GM12878 (cell line): Measurements from ENCODE around the gene TNNT3. TPM values are rescaled to one million over a fixed set of nuclear protein-coding genes. Genes with fewer than 3 reads are reported as not detected.
"Not testable (repeated sequence)": the region's sequence is repeated elsewhere in the genome, so short reads cannot be mapped to it uniquely, and the experiment has no call there.

Source experiments
- ATAC-seq: fragments of 200-7000 bp; cut with Tn5 transposase; 3 replicates; pipeline ENCODE4 v1.9.1; 2020; ENCODE audit warnings: mild to moderate bottlenecking, moderate library complexity
- BruUV-seq: library from RNA; stranded (reverse); fragments of 400-500 nt; replicated peaks from 2 replicates; lab custom pipeline; 2021; lab: Mats Ljungman, UMichigan
- CTCF ChIA-PET: fragments of 300-600 bp; sonication (Branson Sonifier 250); formaldehyde crosslinking; extraction: SDS; loops from one replicate; lab custom pipeline; 2021; ENCODE audit warnings: inconsistent platforms; lab: Yijun Ruan, JAX
- POLR2A ChIA-PET: fragments of 350-600 bp; formaldehyde crosslinking; extraction: SDS; loops from one replicate; lab custom pipeline; 2021; ENCODE audit warnings: inconsistent platforms; lab: Charles Lee
- RAD21 ChIA-PET: fragments of 300-600 bp; sonication (Branson Sonifier 250); formaldehyde crosslinking; loops from one replicate; lab custom pipeline; 2023; ENCODE audit warnings: antibody characterized with exemption; ENCODE audit not compliant: unreplicated experiment; lab: Charles Lee
- SMC1A ChIA-PET: fragments of 300-600 bp; sonication (Branson Sonifier 250); formaldehyde crosslinking; loops from one replicate; lab custom pipeline; 2023; ENCODE audit not compliant: unreplicated experiment, uncharacterized antibody; lab: Charles Lee
- DNase-seq: peaks from one replicate; pipeline ENCODE4 v3.0.0-alpha.2; 2011; ENCODE audit warnings: low read depth, low spot score
- FAIRE-seq: peaks from 3 replicates; lab custom pipeline; 2011; peaks lifted over from hg19 to GRCh38; lab: Jason Lieb, UNC
- H2AFZ ChIP-seq: 2 replicates; pipeline ENCODE4 v1.6.0; 2011; ENCODE audit warnings: low read depth, low read length, control low read depth; ENCODE audit not compliant: control insufficient read depth
- H3K27ac ChIP-seq: 2 replicates; pipeline ENCODE4 v1.5.1; 2011; ENCODE audit warnings: control low read depth; ENCODE audit not compliant: control insufficient read depth, insufficient read depth
- H3K27me3 ChIP-seq, 2 experiments: replicated peaks in 1 of 2; 2 replicates each; pipeline versions ENCODE4 v1.6.0 to v1.6.1; 2011; ENCODE audit warnings: low read length in 1 of 2; ENCODE audit not compliant: control insufficient read depth in 2 of 2, insufficient read depth in 2 of 2
- H3K36me3 ChIP-seq, 2 experiments: 2 replicates each; pipeline ENCODE4 v1.5.1; 2011; ENCODE audit warnings: low read length in 1 of 2; ENCODE audit not compliant: control insufficient read depth in 2 of 2, insufficient read depth in 2 of 2
- H3K4me1 ChIP-seq: 2 replicates; pipeline ENCODE4 v1.6.1; 2011; ENCODE audit warnings: mild to moderate bottlenecking, low read length, moderate library complexity, mixed read lengths; ENCODE audit not compliant: control insufficient read depth, insufficient read depth
- H3K4me2 ChIP-seq: 2 replicates; pipeline ENCODE4 v1.6.0; 2011; ENCODE audit warnings: control low read depth; ENCODE audit not compliant: control insufficient read depth, insufficient read depth
- H3K4me3 ChIP-seq: fragments of 200-600 bp; sonication (generic); 2 replicates; pipeline ENCODE4 v1.5.1; 2016
- H3K79me2 ChIP-seq: 2 replicates; pipeline ENCODE4 v1.6.0; 2011; ENCODE audit warnings: low read length; ENCODE audit not compliant: control insufficient read depth, insufficient read depth
- H3K9ac ChIP-seq: 2 replicates; pipeline ENCODE4 v1.8.0; 2011; ENCODE audit warnings: low read length, control low read depth, mixed read lengths; ENCODE audit not compliant: control insufficient read depth, insufficient read depth
- H3K9me3 ChIP-seq: replicated peaks from 3 replicates; pipeline ENCODE4 v1.5.1; 2011; ENCODE audit warnings: mild to moderate bottlenecking, low read length; ENCODE audit not compliant: control insufficient read depth, insufficient read depth
- H4K20me1 ChIP-seq: 2 replicates; pipeline ENCODE4 v1.6.0; 2011; ENCODE audit not compliant: control insufficient read depth, insufficient read depth
- WGBS: methylation state at CpG from one replicate; pipeline ENCODE4 v1.1.6; 2016; ENCODE audit warnings: low lambda C conversion rate; ENCODE audit not compliant: insufficient replicate concordance, insufficient coverage; ENCODE audit errors: missing lambda C conversion rate; 5-methylcytosine and 5-hydroxymethylcytosine counted together
- in situ Hi-C: fragments of 300-500 bp; cut with MboI; formaldehyde crosslinking; loops from 9 replicates; pipeline ENCODE4 v1.14.3; 2018; ENCODE audit warnings: mixed read lengths
- intact Hi-C: fragments of 100-400 bp; cut with micrococcal nuclease; formaldehyde crosslinking; loops from one replicate; pipeline ENCODE4 v1.14.2; 2022; ENCODE audit not compliant: unreplicated experiment
- polyA plus RNA-seq, 11 experiments: library from polyadenylated mRNA; depleted of rRNA in 4 of 11; unstranded in 6 of 11; stranded (reverse) in 5 of 11; fragments of >200 nt; fragmentation: Nextera tagmentation in 4 of 11; fragmentation: Illumina TruSeq in 1 of 11; extraction: Ambion mirVana in 4 of 11; extraction: Trizol in 1 of 11; gene quantifications; 1 replicate in 1 of 11; 2 replicates in 10 of 11; pipeline versions ENCODE4 v1.2.1 to v1.2.3, GENCODE V29; 2011 to 2016; ENCODE audit warnings: inconsistent platforms in 2 of 11, missing spikeins in 2 of 11, low read depth in 1 of 11
- total RNA-seq, 4 experiments: library from RNA; depleted of rRNA in 3 of 4; stranded (reverse); fragments of >200 nt in 3 of 4; fragmentation: Illumina TruSeq in 1 of 4; extraction: Trizol in 1 of 4; gene quantifications; 2 replicates each; pipeline versions ENCODE4 v1.2.1 to v1.2.3, GENCODE V29; 2013 to 2021
- TF ChIP-seq, protein P1 (sequence below): IDR thresholded peaks from 2 replicates; pipeline ENCODE4 v1.6.1; 2011; ENCODE audit warnings: borderline replicate concordance, low read depth, mild to moderate bottlenecking, moderate library complexity, low read length; ENCODE audit not compliant: insufficient read depth, poor library complexity, severe bottlenecking
- TF ChIP-seq, protein P2 (sequence below): IDR thresholded peaks from 2 replicates; pipeline ENCODE4 v1.6.1; 2012; ENCODE audit warnings: low read length, inconsistent platforms

TNNT3 gene
- total and polyA plus RNA-seq, 10 of the 15 experiments (the other 5 are each of a cell fraction or from before 2014, with no cell fraction given), result 0.40 to 0.50 TPM; not detected in 8

DNA sequence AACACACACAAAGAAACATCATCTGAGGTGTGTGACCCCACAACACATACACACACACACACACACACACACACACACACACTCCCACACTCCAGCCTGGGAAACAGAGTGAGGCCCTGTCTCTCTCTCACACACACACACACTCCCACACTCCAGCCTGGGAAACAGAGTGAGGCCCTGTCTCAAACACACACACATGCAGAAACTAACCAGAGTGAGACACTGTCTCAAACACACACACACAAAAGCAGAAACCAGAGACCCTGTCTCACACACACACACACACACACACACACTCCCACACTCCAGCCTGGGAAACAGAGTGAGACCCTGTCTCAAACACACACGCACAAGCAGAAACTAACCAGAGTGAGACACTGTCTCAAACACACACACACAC is 20.3 kb downstream of the TNNT3 start:
- CTCF ChIA-PET, RAD21 ChIA-PET: not testable (repeated sequence)
- peak; percentile 96 for FAIRE-seq

More for the DNA sequence above, 20.3 kb downstream of the TNNT3 start:
- SMC1A ChIA-PET, H3K4me1 ChIP-seq, BruUV-seq, H3K36me3 ChIP-seq, H4K20me1 ChIP-seq, H3K27me3 ChIP-seq, H3K4me2 ChIP-seq, POLR2A ChIA-PET, H3K9ac ChIP-seq, H3K4me3 ChIP-seq, H3K79me2 ChIP-seq, H3K9me3 ChIP-seq, in situ Hi-C loops, intact Hi-C loops, H2AFZ ChIP-seq: not testable (repeated sequence)
- peak overlapping the region; percentile 18; the same call in 1 of the 2 replicates for H3K27ac ChIP-seq
- TF ChIP-seq, protein P1, sequence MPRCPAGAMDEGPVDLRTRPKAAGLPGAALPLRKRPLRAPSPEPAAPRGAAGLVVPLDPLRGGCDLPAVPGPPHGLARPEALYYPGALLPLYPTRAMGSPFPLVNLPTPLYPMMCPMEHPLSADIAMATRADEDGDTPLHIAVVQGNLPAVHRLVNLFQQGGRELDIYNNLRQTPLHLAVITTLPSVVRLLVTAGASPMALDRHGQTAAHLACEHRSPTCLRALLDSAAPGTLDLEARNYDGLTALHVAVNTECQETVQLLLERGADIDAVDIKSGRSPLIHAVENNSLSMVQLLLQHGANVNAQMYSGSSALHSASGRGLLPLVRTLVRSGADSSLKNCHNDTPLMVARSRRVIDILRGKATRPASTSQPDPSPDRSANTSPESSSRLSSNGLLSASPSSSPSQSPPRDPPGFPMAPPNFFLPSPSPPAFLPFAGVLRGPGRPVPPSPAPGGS, result peak; percentile 94
- TF ChIP-seq, protein P2, sequence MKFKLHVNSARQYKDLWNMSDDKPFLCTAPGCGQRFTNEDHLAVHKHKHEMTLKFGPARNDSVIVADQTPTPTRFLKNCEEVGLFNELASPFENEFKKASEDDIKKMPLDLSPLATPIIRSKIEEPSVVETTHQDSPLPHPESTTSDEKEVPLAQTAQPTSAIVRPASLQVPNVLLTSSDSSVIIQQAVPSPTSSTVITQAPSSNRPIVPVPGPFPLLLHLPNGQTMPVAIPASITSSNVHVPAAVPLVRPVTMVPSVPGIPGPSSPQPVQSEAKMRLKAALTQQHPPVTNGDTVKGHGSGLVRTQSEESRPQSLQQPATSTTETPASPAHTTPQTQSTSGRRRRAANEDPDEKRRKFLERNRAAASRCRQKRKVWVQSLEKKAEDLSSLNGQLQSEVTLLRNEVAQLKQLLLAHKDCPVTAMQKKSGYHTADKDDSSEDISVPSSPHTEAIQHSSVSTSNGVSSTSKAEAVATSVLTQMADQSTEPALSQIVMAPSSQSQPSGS, result peak; percentile 73
- DNase-seq (peak; percentile 15), ATAC-seq (0 out of 3 replicates have a peak, but pooled peaks have one; percentile 25)
- 100% methylated on average over 1 of the region's 1 CpG for WGBS
